ENCODE measurements around the gene SYN1.

- TF ChIP-seq, protein P1, sequence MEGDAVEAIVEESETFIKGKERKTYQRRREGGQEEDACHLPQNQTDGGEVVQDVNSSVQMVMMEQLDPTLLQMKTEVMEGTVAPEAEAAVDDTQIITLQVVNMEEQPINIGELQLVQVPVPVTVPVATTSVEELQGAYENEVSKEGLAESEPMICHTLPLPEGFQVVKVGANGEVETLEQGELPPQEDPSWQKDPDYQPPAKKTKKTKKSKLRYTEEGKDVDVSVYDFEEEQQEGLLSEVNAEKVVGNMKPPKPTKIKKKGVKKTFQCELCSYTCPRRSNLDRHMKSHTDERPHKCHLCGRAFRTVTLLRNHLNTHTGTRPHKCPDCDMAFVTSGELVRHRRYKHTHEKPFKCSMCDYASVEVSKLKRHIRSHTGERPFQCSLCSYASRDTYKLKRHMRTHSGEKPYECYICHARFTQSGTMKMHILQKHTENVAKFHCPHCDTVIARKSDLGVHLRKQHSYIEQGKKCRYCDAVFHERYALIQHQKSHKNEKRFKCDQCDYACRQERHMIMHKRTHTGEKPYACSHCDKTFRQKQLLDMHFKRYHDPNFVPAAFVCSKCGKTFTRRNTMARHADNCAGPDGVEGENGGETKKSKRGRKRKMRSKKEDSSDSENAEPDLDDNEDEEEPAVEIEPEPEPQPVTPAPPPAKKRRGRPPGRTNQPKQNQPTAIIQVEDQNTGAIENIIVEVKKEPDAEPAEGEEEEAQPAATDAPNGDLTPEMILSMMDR (IDR thresholded peaks at IDR 0.05; ENCODE audit: low read depth, low read length): no peak
- no peak for TF ChIP-seq EZH2phosphoT487 (IDR thresholded peaks at IDR 0.05; ENCODE audit: low read depth)
These were observed 10.0 kb upstream of the SYN1 start, which contains the start of gene CFP for GRCh38 chrX:47629419-47630200.
